ENCODE results near the gene MKI67.

DNA sequence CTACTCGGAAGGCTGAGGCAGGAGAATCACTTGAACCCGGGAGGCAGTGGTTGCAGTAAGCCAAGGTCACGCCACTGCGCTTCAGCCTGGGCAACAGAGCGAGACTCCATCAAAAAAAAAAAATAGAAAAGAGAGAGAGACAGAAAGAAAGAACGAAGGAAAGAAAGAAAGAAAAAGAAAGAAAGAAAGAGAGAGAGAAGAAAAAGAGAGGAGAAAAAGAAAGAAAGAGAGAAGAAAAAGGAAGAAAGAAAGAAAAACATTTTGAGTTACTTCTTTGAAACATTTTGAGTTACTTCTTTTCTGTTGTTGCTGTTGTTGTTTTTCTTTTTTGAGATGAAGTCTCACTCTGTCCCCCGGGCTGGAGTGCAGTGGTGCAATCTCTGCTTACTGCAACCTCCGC, 2.4 kb upstream of the MKI67 start:
- TF ChIP-seq POLR2A (IDR thresholded peaks at IDR 0.05; ENCODE audit: low read depth, low read length), result no peak
- TF ChIP-seq POLR2AphosphoS5 (IDR thresholded peaks at IDR 0.05; ENCODE audit: low read depth, low read length), result no peak
